Measurements from ENCODE around the gene TRIM41.

TRIM41 gene

GRCh38 chr5:181181650-181182565 is 41.2 kb upstream of the TRIM41 start:
- no peaks in the 10 kb centered on the region for H3K9me3 ChIP-seq (ENCODE audit: low read length)
- H3K27me3 ChIP-seq (ENCODE audit: insufficient read depth, low read length) = no peaks in the 10 kb centered on the region
- peaks cover 28% of the 10 kb centered on the region for H3K4me1 ChIP-seq (ENCODE audit: insufficient read depth, low read length, severe bottlenecking)
- peak overlapping the region; percentile 39; the same call in 1 of the 2 replicates for H3K4me2 ChIP-seq (ENCODE audit: low read length)
- no peaks in the 10 kb centered on the region for H3K36me3 ChIP-seq (ENCODE audit: insufficient read depth, low read length)
- no peaks in the 10 kb centered on the region for H4K20me1 ChIP-seq (ENCODE audit: insufficient read depth, low read length)
- H3K9me2 ChIP-seq (ENCODE audit: low read depth, low read length) = no peaks in the 10 kb centered on the region
- H3K79me2 ChIP-seq (ENCODE audit: insufficient read depth, low read length) = no peaks in the 10 kb centered on the region
- H3K9ac ChIP-seq (ENCODE audit: low read length) = no peak overlapping the region
- H2AFZ ChIP-seq (ENCODE audit: low read length) = no peak overlapping the region
- H3K4me3 ChIP-seq (ENCODE audit: low read depth, low read length, poor library complexity, severe bottlenecking) = no peak overlapping the region
- H3K27ac ChIP-seq (ENCODE audit: low read depth, low read length, poor library complexity, severe bottlenecking) = no peak overlapping the region
- TF ChIP-seq EZH2 (IDR thresholded peaks at IDR 0.05; ENCODE audit: borderline replicate concordance, low read length) (no peak), CTCF (IDR thresholded peaks at IDR 0.05; ENCODE audit: low read length) (peak; percentile 97)
- peaks cover 15% of the 10 kb centered on the region for H3F3A ChIP-seq (ENCODE audit: insufficient read depth, low read length)

- Histone ChIP-seq H3K27me3 (ENCODE audit: insufficient read depth, low read length) (no peaks in the 10 kb centered on the region), H3K4me2 (ENCODE audit: low read length) (peak overlapping the region; percentile 39; the same call in 1 of the 2 replicates), H4K20me1 (ENCODE audit: insufficient read depth, low read length) (no peaks in the 10 kb centered on the region), H3K36me3 (ENCODE audit: insufficient read depth, low read length) (no peaks in the 10 kb centered on the region), H2AFZ (ENCODE audit: low read length) (no peak overlapping the region), H3K27ac (ENCODE audit: low read depth, low read length, poor library complexity, severe bottlenecking) (no peak overlapping the region), H3K4me1 (ENCODE audit: insufficient read depth, low read length, severe bottlenecking) (peaks cover 35% of the 10 kb centered on the region), H3K9me3 (ENCODE audit: low read length) (no peaks in the 10 kb centered on the region), H3K79me2 (ENCODE audit: insufficient read depth, low read length) (no peaks in the 10 kb centered on the region), H3K9ac (ENCODE audit: low read length) (no peak overlapping the region), H3K4me3 (ENCODE audit: low read depth, low read length, poor library complexity, severe bottlenecking) (peak overlapping the region; percentile 1), H3F3A (ENCODE audit: insufficient read depth, low read length) (peaks cover 19% of the 10 kb centered on the region), H3K9me2 (ENCODE audit: low read depth, low read length) (no peaks in the 10 kb centered on the region)
- TF ChIP-seq CTCF (IDR thresholded peaks at IDR 0.05; ENCODE audit: low read length) (no peak), EZH2 (IDR thresholded peaks at IDR 0.05; ENCODE audit: borderline replicate concordance, low read length) (no peak)
These were observed 40.4 kb upstream of the TRIM41 start for GRCh38 chr5:181182651-181183050.

GRCh38 chr5:181184845-181185216 is 38.2 kb upstream of the TRIM41 start:
- Histone ChIP-seq H3K79me2 (ENCODE audit: insufficient read depth, low read length) (no peaks in the 10 kb centered on the region), H3K4me1 (ENCODE audit: insufficient read depth, low read length, severe bottlenecking) (peaks cover 38% of the 10 kb centered on the region), H2AFZ (ENCODE audit: low read length) (no peak overlapping the region), H3K9ac (ENCODE audit: low read length) (no peak overlapping the region; the same call in 1 of the 2 replicates), H3K36me3 (ENCODE audit: insufficient read depth, low read length) (no peaks in the 10 kb centered on the region), H4K20me1 (ENCODE audit: insufficient read depth, low read length) (no peaks in the 10 kb centered on the region), H3K4me2 (ENCODE audit: low read length) (peak overlapping the region; percentile 77), H3K27ac (ENCODE audit: low read depth, low read length, poor library complexity, severe bottlenecking) (peak overlapping the region; percentile 8), H3K27me3 (ENCODE audit: insufficient read depth, low read length) (no peaks in the 10 kb centered on the region), H3F3A (ENCODE audit: insufficient read depth, low read length) (peaks cover 19% of the 10 kb centered on the region), H3K4me3 (ENCODE audit: low read depth, low read length, poor library complexity, severe bottlenecking) (peak overlapping the region; percentile 61), H3K9me3 (ENCODE audit: low read length) (no peaks in the 10 kb centered on the region), H3K9me2 (ENCODE audit: low read depth, low read length) (no peaks in the 10 kb centered on the region)
- TF ChIP-seq EZH2 (IDR thresholded peaks at IDR 0.05; ENCODE audit: borderline replicate concordance, low read length) (no peak), CTCF (IDR thresholded peaks at IDR 0.05; ENCODE audit: low read length) (no peak)

Data from OCI-LY1 (cell line).